ENCODE results near the gene PLCL1. TPM values are rescaled to one million over a fixed set of nuclear protein-coding genes. Genes with fewer than 3 reads are reported as not detected.

The PLCL1 gene
- total RNA-seq, 4 donors from 2014 or later = 0.34 to 4.2 (median 1.2) TPM

DNA sequence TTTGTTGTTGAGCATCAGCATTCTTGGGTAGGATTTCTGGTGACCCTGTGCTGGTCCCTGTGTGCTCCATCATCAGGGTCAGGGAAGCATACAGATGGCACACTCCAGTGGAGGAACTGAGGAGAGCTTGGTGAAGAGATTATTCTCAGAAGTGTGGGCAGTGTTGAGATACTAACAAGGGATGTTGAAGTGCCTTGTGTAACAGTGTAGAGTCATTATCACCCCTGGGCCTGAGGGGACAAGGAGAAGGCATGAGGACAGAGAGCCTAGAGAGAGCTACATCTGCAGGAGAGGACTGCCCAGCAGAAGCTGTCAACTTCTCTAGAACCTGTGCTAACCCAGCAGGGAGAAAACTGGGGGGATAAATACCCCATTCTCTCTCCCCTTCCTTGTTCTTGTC is 189.0 kb downstream of the PLCL1 start:
- DNase-seq = no peak

GRCh38 chr2:197993830-197994229 is 189.4 kb downstream of the PLCL1 start:
- 51 to 93% methylated on average over 2 of the region's 2 CpGs for WGBS, 2 donors
- intact Hi-C loops (cut with DNase I) = no loop called here
- H3K4me1 ChIP-seq = no peaks in the 10 kb centered on the region
- H3K27ac ChIP-seq = no peak overlapping the region
- H3K9me3 ChIP-seq = no peaks in the 10 kb centered on the region
- no peak overlapping the region for H3K4me3 ChIP-seq
- no peak for TF ChIP-seq POLR2A (IDR thresholded peaks at IDR 0.05)
- TF ChIP-seq, protein P1, sequence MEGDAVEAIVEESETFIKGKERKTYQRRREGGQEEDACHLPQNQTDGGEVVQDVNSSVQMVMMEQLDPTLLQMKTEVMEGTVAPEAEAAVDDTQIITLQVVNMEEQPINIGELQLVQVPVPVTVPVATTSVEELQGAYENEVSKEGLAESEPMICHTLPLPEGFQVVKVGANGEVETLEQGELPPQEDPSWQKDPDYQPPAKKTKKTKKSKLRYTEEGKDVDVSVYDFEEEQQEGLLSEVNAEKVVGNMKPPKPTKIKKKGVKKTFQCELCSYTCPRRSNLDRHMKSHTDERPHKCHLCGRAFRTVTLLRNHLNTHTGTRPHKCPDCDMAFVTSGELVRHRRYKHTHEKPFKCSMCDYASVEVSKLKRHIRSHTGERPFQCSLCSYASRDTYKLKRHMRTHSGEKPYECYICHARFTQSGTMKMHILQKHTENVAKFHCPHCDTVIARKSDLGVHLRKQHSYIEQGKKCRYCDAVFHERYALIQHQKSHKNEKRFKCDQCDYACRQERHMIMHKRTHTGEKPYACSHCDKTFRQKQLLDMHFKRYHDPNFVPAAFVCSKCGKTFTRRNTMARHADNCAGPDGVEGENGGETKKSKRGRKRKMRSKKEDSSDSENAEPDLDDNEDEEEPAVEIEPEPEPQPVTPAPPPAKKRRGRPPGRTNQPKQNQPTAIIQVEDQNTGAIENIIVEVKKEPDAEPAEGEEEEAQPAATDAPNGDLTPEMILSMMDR (IDR thresholded peaks at IDR 0.05) = no peak
- H3K36me3 ChIP-seq = no peaks in the 10 kb centered on the region
- H3K27me3 ChIP-seq = no peaks in the 10 kb centered on the region
- no peak for DNase-seq

More for the DNA sequence above, 189.0 kb downstream of the PLCL1 start:
- Histone ChIP-seq H3K9me3 (no peaks in the 10 kb centered on the region), H3K4me3 (no peak overlapping the region), H3K27me3 (no peaks in the 10 kb centered on the region), H3K36me3 (no peaks in the 10 kb centered on the region), H3K4me1 (no peaks in the 10 kb centered on the region), H3K27ac (no peak overlapping the region)
- TF ChIP-seq, protein P1 (IDR thresholded peaks at IDR 0.05) = no peak
- TF ChIP-seq POLR2A (IDR thresholded peaks at IDR 0.05) = no peak
- intact Hi-C loops (cut with DNase I) = no loop called here

DNA sequence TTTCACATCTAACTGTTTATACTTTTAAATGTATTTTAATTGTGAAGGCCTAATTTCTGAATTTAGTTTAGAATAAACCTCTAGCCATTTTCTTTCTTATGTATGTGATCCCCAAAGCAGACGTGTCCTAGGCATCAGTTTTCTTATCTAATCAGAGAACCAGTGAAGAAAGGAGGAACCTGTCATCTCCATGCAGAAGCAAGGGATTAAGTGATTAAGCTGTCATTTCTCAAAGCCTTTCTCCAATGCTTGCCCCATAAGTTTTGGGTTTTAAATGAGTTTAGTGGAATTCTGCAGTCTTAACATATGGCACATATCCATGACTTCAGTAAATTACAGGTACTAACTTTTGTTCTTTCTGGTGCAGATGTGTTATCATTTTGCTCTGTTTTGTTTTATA is 190.4 kb downstream of the PLCL1 start:
- 59 to 71% methylated on average over 1 of the region's 1 CpG for WGBS, 2 donors

GRCh38 chr2:197996583-197996982 is 192.2 kb downstream of the PLCL1 start:
- Histone ChIP-seq H3K27ac (no peak overlapping the region), H3K4me3 (no peak overlapping the region), H3K4me1 (no peaks in the 10 kb centered on the region), H3K36me3 (no peaks in the 10 kb centered on the region), H3K27me3 (no peaks in the 10 kb centered on the region), H3K9me3 (no peaks in the 10 kb centered on the region)
- TF ChIP-seq, protein P1 (IDR thresholded peaks at IDR 0.05) = no peak
- no peak for TF ChIP-seq POLR2A (IDR thresholded peaks at IDR 0.05)
- intact Hi-C loops (cut with DNase I) = no loop called here
- no peak for DNase-seq
- 61 to 71% methylated on average over 2 of the region's 2 CpGs for WGBS, 2 donors

More for the DNA sequence above, 190.4 kb downstream of the PLCL1 start:
- Histone ChIP-seq H3K36me3 (no peaks in the 10 kb centered on the region), H3K4me1 (no peaks in the 10 kb centered on the region), H3K27ac (no peak overlapping the region), H3K9me3 (no peaks in the 10 kb centered on the region), H3K4me3 (no peak overlapping the region), H3K27me3 (no peaks in the 10 kb centered on the region)
- TF ChIP-seq POLR2A (IDR thresholded peaks at IDR 0.05) = no peak
- TF ChIP-seq, protein P1 (IDR thresholded peaks at IDR 0.05) = no peak
- intact Hi-C loops (cut with DNase I) = no loop called here
- DNase-seq = no peak

DNA sequence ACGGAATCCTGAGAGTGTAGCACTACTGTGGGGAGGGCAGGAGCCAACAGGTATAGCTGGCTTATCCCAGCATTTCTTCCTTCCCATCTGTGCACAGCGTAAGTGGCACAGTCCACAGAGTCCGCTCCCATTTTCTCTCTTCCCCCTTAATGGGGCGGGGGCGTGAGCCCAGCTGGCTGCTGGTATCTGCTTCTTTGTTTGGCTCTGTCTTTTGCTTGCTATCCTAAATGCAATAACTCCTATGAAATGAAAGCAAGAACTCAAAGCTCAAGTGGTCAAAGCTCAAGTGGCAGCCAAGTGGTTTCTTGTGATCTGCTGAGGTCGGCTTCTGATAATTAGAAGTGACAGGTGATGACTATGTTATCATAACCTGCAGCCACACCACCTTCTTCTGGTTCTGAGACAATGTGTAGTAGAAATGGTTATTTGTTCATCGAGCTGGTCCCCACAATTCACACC is 192.7 kb downstream of the PLCL1 start:
- DNase-seq = no peak
- 81 to 86% methylated on average over 7 of the region's 7 CpGs for WGBS, 2 donors

More for the DNA sequence above, 192.7 kb downstream of the PLCL1 start:
- no peak for TF ChIP-seq POLR2A (IDR thresholded peaks at IDR 0.05)
- TF ChIP-seq, protein P1 (IDR thresholded peaks at IDR 0.05) = no peak
- H3K4me3 ChIP-seq = no peak overlapping the region
- intact Hi-C loops (cut with DNase I) = no loop called here
- H3K36me3 ChIP-seq = no peaks in the 10 kb centered on the region
- no peak overlapping the region for H3K27ac ChIP-seq
- no peaks in the 10 kb centered on the region for H3K9me3 ChIP-seq
- no peaks in the 10 kb centered on the region for H3K27me3 ChIP-seq
- no peaks in the 10 kb centered on the region for H3K4me1 ChIP-seq

Data from esophagus squamous epithelium (tissue), 5 donors.